Testis (tissue), 2 donors: Measurements from ENCODE around the gene LRRC49.

Experiments used
- CTCF ChIP-seq, 3 experiments: fragments of 450-650 bp in 2 of 3; fragments of 200-600 bp in 1 of 3; sonication (generic) in 1 of 3; IDR thresholded peaks; one replicate each; pipeline ENCODE4 v1.5.1; 2016 to 2019; ENCODE audit warnings: antibody characterized with exemption in 3 of 3, mild to moderate bottlenecking in 2 of 3, moderate library complexity in 1 of 3
- POLR2A ChIP-seq: fragments of 450-650 bp; IDR thresholded peaks from one replicate; pipeline ENCODE4 v1.6.1; 2017; ENCODE audit warnings: antibody characterized with exemption, mild to moderate bottlenecking, moderate library complexity

DNA sequence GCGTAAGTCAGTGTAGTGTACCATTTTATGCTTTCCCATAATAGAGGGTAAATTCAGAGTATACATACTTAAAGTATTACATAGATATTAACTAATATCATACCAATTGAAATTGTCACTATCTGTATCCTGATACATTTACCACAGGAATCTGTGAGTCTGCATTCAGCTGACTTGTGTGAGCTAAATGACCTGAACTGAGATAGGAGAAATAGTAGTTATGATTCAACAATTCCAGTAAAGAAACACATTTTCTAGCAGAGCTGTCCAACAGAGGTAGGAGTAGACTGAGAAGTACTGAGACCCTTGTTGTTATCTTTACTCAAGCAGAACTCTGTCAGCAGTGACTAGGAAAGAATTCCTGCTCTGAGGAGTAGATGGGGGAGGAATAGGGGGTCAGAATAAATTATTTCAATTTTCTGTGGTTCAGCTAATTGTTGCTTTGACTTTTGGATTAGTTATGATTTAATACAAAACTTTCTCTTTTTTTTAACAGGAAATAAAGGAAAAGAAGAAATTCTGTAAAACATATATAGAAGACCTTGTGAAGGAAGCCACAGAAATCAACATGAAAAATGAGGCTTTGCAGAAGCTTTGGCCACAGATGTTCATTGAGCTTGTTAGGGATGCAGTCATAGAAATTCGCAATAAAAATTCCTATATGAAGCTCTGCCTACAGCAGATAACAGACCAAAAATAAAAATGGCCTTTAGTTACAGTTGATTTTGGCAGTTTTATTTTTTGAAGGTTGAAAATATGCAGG is 156.5 kb downstream of the LRRC49 start:
- no peak for TF ChIP-seq CTCF (IDR thresholded peaks at IDR 0.05)
- no peak for TF ChIP-seq POLR2A
